Cardiac septum (tissue), 1 donor: Measurements from ENCODE around the gene CALHM6. TPM values are rescaled to one million over a fixed set of nuclear protein-coding genes. Genes with fewer than 3 reads are reported as not detected.

ENCODE experiments used
- total RNA-seq: library from RNA; stranded (reverse); fragmentation: NEBNext Ultra II Directional; extraction: Animal tissue kit (Norgen Biotek cat#: 25700); gene quantifications from one replicate; pipeline ENCODE4 v1.2.1, GENCODE V29; 2021
- donor health status: DM: no; HTN: no; CAD: no.

CALHM6 gene
- total RNA-seq, 1 donor from 2014 or later = 0.97 TPM

Other genes starting within 250 kb of the CALHM6 start
- gene TSPYL4, start 207.3 kb upstream of the CALHM6 start, total RNA-seq = 29.7 TPM
- gene TSPYL1, start 181.4 kb upstream of the CALHM6 start, total RNA-seq = 125 TPM
- gene DSE, start 90.4 kb upstream of the CALHM6 start, total RNA-seq = 14.3 TPM
- gene CALHM5, start 50.3 kb downstream of the CALHM6 start, total RNA-seq = 1.7 TPM
- gene TRAPPC3L, start 84.3 kb downstream of the CALHM6 start, total RNA-seq = 0.16 TPM
- gene CALHM4, start 92.4 kb downstream of the CALHM6 start, total RNA-seq = not detected
- gene RWDD1, start 110.1 kb downstream of the CALHM6 start, total RNA-seq = 52.9 TPM
- gene RSPH4A, start 155.1 kb downstream of the CALHM6 start, total RNA-seq = 0.57 TPM
- gene ZUP1, start 207.4 kb downstream of the CALHM6 start, total RNA-seq = 4.4 TPM
- 7.7 TPM for gene KPNA5, start 219.8 kb downstream of the CALHM6 start, total RNA-seq